Subcutaneous abdominal adipose tissue (tissue), 5 donors: ENCODE measurements around the gene GLRX.
"Not testable (repeated sequence)": the region's sequence is repeated elsewhere in the genome, so short reads cannot be mapped to it uniquely, and the experiment has no call there.

ENCODE experiments used
- H3K27ac ChIP-seq: one replicate; pipeline ENCODE4 v1.7.0; 2013; ENCODE audit warnings: low read depth, mild to moderate bottlenecking, inconsistent platforms, low read length, moderate library complexity
- H3K27me3 ChIP-seq, 5 donors: one replicate each; pipeline ENCODE4 v1.7.0; 2013; ENCODE audit warnings: low read length in 5 of 5, inconsistent platforms in 1 of 5; ENCODE audit not compliant: control insufficient read depth in 5 of 5, insufficient read depth in 4 of 5
- H3K36me3 ChIP-seq, 5 donors: one replicate each; pipeline ENCODE4 v1.7.0; 2013; ENCODE audit warnings: low read length in 5 of 5; ENCODE audit not compliant: control insufficient read depth in 5 of 5, insufficient read depth in 5 of 5
- H3K4me1 ChIP-seq, 5 donors: one replicate each; pipeline ENCODE4 v1.7.0; 2013; ENCODE audit warnings: low read length in 5 of 5, mild to moderate bottlenecking in 3 of 5, moderate library complexity in 1 of 5; ENCODE audit not compliant: control insufficient read depth in 5 of 5, insufficient read depth in 5 of 5
- H3K4me3 ChIP-seq, 5 donors: one replicate each; pipeline ENCODE4 v1.7.0; 2013; ENCODE audit warnings: low read length in 5 of 5, low read depth in 1 of 5
- H3K9ac ChIP-seq, 5 donors: one replicate each; pipeline ENCODE4 v1.7.0; 2013; ENCODE audit warnings: low read length in 5 of 5, mild to moderate bottlenecking in 4 of 5, moderate library complexity in 3 of 5
- H3K9me3 ChIP-seq, 5 donors: one replicate each; pipeline ENCODE4 v1.7.0; 2013; ENCODE audit warnings: low read length in 5 of 5; ENCODE audit not compliant: control insufficient read depth in 5 of 5
- donor health status: healthy.
- donor health status: healthy.
- donor health status: healthy.
- donor health status: healthy.
- donor health status: healthy.

The GLRX gene

DNA sequence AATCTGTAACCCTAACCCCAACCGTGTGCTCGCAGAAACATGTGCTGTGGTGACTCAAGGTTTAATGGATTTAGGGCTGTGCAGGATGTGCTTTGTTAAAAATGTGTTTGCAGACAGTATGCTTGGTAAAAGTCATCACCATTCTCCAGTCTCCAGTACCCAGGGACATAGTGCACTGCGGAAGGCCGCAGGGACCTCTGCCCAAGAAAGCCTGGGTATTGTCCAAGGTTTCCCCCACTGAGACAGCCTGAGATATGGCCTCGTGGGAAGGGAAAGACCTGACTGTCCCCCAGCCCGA, 11.5 kb downstream of the GLRX start:
- not testable (repeated sequence) for H3K27me3 ChIP-seq, H3K9ac ChIP-seq, H3K9me3 ChIP-seq, H3K4me3 ChIP-seq
- Histone ChIP-seq H3K36me3 (peaks cover 11 to 35% (median 29%) of the 10 kb centered on the region in 5 donors), H3K27ac (peak overlapping the region; percentile 89), H3K4me1 (peaks cover 9 to 48% (median 39%) of the 10 kb centered on the region in 5 donors)

DNA sequence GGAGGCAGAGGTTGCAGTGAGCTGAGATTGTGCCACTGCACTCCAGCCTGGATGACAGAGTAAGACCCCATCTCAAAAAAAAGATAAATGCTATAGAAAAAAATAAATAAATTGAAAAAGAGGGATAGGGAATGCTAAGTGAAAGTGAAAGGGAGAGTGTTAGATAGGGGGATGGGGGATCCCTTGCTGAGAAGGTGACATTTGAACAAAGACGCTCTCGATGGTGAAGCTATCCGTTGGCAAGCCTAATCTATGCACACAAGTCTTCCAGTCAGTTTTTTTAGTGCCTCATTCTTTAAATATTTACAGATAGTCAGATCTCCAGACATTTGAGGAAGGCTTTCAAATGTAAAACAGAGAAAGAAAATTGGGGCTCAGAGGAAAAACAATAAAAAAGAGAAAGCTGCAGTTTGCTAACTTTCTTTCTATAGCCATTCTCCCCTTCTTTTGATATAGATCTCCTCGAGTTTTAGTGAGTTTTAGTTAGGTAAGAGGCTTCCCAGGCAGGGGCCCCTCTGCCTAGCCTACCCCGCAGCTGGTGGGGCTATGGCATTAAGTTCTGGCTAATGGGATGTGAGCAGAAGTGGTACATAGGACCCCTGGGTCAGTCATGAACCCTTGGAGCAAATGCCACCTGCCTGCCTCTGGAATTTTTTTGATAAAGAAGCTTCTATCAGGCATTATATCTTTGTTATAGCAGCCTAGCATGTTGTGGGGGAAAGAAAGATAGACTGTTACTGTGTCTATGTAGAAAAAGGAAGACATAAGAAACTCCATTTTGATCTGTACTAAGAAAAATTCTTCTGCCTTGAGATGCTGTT, 12.0 kb downstream of the GLRX start:
- Histone ChIP-seq H3K9me3 (no peaks in the 10 kb centered on the region), H3K27ac (peak overlapping the region; percentile 89), H3K4me3 (no peak overlapping the region), H3K27me3 (no peaks in the 10 kb centered on the region), H3K9ac (peak overlapping the region in 3 of 5 donors; percentile 28 to 42 (median 31)), H3K36me3 (peaks cover 11 to 30% (median 23%) of the 10 kb centered on the region in 5 donors), H3K4me1 (peaks cover 9 to 46% (median 39%) of the 10 kb centered on the region in 5 donors)

DNA sequence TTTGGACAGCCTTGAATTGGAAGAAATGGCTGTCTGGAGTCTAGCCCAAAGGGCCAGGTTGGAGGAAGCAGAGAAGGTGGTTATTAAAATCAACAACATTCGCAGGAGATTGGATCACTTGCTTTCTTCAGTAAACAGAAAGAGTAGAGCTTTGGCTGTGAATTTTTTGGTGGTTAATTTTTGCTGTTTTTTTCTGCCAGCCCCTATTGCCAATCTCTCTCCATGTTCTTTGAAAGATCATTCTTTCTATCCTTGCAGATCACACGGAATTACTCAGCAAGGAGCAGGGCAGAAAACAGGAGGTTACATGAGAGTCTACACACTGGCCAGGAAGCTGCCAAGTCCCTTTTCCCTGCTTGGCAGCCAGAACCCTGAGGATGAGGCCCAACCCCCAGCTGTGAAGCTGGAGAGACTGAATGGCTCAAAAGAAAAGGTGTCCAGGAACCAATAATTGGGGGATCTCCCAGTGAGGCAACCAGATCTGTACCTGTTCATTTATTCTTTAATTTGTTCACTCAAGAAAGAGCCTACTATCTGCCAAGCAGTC, 13.0 kb downstream of the GLRX start:
- peak overlapping the region in 2 of 5 donors; percentile 7 to 45 for H3K4me3 ChIP-seq
- peaks cover 4 to 19% (median 13%) of the 10 kb centered on the region in 5 donors for H3K36me3 ChIP-seq
- peak overlapping the region in 3 of 5 donors; percentile 12 to 44 (median 18) for H3K9ac ChIP-seq
- peak overlapping the region; percentile 89 for H3K27ac ChIP-seq
- peaks cover 0 to 6% (median 0%) of the 10 kb centered on the region in 5 donors for H3K9me3 ChIP-seq
- no peaks in the 10 kb centered on the region for H3K27me3 ChIP-seq
- peaks cover 9 to 46% (median 39%) of the 10 kb centered on the region in 5 donors for H3K4me1 ChIP-seq

DNA sequence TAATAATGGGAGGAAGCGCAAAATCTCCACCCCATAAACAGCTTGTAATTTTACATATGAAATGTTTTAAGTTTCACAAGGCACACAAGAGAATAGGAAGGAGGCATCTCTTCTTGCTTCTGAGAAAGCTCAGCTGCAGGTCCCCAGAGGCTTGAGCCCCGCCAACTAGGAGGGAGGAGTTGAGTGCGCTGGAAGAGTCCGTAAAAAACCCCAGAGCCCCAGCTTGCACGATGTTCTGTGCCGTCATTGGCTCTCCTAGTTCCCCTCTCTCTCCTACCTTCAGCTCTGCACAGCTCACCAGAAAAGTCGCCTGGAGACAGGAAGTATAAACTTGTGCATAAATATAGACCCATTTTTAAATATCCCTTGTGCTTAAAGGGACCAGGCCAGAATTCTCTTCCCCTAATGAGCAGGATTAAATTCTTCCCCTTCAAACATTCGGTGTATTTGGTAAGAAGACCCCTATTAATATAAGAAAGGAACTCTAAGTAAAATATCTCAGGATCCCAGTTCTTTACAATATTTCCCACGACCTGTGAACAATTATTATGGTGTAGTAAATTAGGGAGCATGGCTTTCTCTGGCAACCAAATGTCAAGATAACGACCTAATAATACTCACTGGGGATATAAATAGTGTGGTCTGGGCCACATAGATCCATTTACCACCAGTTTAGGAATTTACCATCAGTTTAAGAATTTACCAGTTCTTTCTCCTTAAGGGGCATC, 13.7 kb downstream of the GLRX start:
- H3K9ac ChIP-seq = peak overlapping the region in 4 of 5 donors; percentile 12 to 47 (median 34)
- H3K4me3 ChIP-seq = peak overlapping the region in 2 of 5 donors; percentile 7 to 45
- H3K27ac ChIP-seq = peak overlapping the region; percentile 89
- peaks cover 0 to 6% (median 0%) of the 10 kb centered on the region in 5 donors for H3K9me3 ChIP-seq
- peaks cover 4 to 14% (median 8%) of the 10 kb centered on the region in 5 donors for H3K36me3 ChIP-seq
- peaks cover 9 to 46% (median 39%) of the 10 kb centered on the region in 5 donors for H3K4me1 ChIP-seq
- H3K27me3 ChIP-seq = no peaks in the 10 kb centered on the region

DNA sequence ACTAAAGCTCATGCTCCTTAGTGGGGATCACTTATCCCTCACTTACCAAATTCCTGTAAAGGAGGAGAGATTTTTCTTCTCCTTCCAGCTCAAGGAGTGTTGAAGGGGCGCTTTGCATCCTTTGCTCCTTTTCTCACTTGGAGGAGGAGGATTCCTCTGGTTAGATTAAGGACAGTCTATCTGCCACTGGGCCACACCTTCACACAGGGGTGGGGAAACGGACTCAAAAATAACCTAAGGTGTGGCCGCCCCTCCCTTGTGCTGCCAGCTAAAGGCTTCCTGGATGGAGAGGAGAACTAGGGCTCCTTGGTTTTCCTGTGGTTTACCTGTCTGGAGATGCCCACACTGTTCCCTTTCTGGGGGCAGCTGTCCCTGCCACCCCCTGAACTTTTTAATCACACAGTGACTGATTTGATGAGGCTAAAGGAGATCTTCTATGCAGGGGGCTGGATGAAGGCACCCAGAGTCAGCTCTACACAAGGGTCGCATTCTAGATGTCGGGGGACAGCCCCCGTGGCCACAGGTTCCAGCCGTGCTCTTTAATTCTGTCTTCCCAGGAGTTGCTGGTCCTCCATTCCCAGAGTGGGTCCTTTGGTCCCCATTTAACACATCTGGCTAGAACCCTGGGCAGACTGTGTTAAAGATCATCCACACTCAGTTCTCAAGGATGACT, 14.4 kb downstream of the GLRX start:
- peak overlapping the region in 3 of 5 donors; percentile 25 to 53 (median 47) for H3K9ac ChIP-seq
- peaks cover 9 to 46% (median 39%) of the 10 kb centered on the region in 5 donors for H3K4me1 ChIP-seq
- H3K27ac ChIP-seq = peak overlapping the region; percentile 89
- H3K4me3 ChIP-seq = peak overlapping the region in 1 of 5 donors; percentile 45
- peaks cover 0 to 8% (median 4%) of the 10 kb centered on the region in 5 donors for H3K36me3 ChIP-seq
- H3K9me3 ChIP-seq = peaks cover 0 to 6% (median 0%) of the 10 kb centered on the region in 5 donors
- H3K27me3 ChIP-seq = no peaks in the 10 kb centered on the region

DNA sequence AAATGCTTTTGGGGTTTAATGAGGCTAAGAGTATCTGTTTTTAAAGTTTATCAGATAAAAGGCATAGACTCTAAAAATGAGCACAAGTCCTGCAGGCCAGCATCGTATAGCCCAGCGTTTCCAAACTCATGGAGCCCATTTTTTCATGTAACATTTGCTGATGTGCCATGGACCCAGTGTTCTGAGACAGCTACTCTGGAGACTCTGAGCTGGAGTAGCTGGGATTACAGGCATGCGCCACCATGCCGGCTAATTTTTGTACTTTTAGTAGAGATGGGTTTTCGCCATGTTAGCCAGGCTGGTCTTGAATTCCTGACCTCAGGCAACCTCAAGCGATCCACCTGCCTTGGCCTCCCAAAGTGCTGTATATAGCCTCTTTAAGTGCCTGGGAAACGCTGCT, 15.8 kb downstream of the GLRX start:
- Histone ChIP-seq H3K4me3 (no peak overlapping the region), H3K27ac (no peak overlapping the region), H3K9ac (no peak overlapping the region), H3K9me3 (peaks cover 0 to 6% (median 0%) of the 10 kb centered on the region in 5 donors), H3K36me3 (peaks cover 0 to 2% (median 0%) of the 10 kb centered on the region in 5 donors), H3K4me1 (peaks cover 9 to 39% (median 37%) of the 10 kb centered on the region in 5 donors), H3K27me3 (no peaks in the 10 kb centered on the region)

DNA sequence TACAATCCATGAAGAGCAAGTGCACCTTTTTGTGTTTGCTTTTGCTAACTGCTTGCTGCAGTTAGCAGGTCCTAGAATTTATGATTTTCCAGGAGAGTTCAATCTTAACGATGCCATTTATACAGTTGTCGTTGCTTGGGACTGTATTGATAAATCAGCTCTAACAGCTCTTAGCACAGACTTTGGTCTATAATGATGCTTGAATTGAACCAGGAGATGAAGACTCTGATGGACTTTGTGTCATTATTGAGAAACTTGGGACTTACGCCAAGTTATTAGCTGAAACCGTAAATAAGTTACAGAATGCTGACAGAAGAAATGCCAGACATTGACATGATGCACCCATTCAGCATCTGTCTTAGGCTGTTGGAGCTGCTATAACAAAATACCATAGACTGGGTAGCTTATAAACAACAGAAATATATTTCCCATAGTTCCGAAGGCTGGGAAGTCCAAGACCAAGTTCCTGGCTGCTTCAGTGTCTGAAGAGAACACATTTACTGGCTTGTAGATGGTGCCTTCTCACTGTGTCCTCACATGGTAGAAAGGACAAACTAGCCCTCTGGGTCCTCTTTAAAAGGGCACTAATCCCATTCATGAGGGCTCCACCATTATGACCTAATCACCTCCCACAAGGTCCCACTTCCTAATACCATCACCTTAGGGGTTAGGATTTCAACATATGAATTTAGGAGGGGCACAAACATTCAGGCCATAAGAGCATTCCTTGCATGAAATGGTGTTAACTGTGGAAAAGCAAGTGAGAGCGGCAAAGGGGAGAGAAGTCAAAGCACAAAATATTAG, 17.6 kb downstream of the GLRX start:
- Histone ChIP-seq H3K4me3 (no peak overlapping the region), H3K9ac (no peak overlapping the region), H3K27me3 (no peaks in the 10 kb centered on the region), H3K4me1 (peaks cover 7 to 35% (median 25%) of the 10 kb centered on the region in 5 donors), H3K36me3 (peaks cover 0 to 2% (median 0%) of the 10 kb centered on the region in 5 donors), H3K27ac (no peak overlapping the region), H3K9me3 (peaks cover 0 to 6% (median 0%) of the 10 kb centered on the region in 5 donors)

DNA sequence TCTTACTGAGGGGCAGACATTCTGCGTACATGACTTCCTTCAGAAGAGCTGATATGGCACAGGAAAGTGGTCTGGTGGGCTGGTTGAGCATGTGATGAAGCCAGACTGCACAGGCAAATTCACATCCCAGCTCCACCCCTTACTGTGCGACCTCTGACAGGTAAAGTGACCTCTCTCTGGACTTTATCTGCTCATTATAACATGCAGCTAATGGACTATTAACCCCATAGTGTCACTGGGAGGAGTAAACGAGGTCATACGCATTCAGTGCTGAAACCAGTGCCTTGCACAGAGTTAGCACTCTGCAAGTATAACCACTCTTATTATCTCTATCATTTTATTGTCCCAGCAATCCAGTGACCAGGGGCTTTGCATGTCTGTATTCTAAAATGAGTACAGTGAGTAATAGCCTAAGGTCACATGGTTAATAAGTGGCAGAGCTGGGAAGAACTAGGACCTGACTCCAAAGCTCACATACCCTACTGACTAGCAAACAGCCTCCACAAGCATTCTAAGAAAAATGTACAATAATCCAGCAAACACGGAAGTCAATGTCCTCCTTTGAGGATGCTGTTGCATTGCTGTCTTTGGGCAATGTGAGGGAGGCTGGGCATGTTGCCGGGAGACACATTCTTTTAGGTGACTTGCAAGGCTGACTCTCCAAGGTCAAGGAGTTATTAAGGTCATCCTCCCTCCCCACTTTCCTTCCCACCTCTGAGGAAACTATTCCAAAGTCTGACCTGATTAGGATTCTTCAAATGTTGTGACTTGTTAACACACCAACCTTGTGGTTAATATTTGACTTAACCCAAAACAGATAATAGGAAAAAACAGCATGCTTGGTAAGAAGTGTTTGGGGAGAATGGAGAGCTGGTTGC, 19.0 kb downstream of the GLRX start:
- Histone ChIP-seq H3K36me3 (peaks cover 0 to 2% (median 0%) of the 10 kb centered on the region in 5 donors), H3K9ac (no peak overlapping the region), H3K27ac (no peak overlapping the region), H3K4me1 (peaks cover 0 to 21% (median 13%) of the 10 kb centered on the region in 5 donors), H3K27me3 (no peaks in the 10 kb centered on the region), H3K9me3 (peaks cover 0 to 6% (median 0%) of the 10 kb centered on the region in 5 donors), H3K4me3 (no peak overlapping the region)
